ENCODE measurements around the gene SMCO4.

DNA sequence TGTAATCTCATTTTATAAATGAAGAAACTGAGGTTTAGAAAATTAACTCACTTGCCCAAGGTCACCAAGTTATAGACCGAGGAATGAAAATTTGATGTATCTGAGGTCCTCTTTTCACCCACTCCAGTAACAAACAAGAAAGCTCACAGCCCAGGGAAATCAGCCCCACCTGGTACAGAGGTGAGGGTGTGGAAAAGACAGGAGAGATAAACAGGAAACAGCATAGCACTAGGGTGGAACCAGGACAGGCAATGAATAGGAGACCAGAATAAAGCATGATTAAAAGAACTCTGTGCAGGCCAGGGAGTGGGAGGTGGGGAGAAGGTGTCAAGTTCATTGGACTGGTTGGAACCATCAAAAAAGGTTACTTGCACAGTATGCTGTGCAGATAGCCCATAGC is 46.2 kb upstream of the SMCO4 start:
- TF ChIP-seq CTCF (IDR thresholded peaks at IDR 0.05) (no peak), EZH2 (IDR thresholded peaks at IDR 0.05; ENCODE audit: borderline replicate concordance, insufficient read depth, low read depth, low read length, poor library complexity, severe bottlenecking) (no peak)
